Measurements from ENCODE around the gene PNPLA3. TPM values are rescaled to one million over a fixed set of nuclear protein-coding genes. Genes with fewer than 3 reads are reported as not detected.

Gene PNPLA3
- polyA plus RNA-seq, 1 of the 3 experiments (the other 2 are of a cell fraction): 3.2 TPM

- Histone ChIP-seq H3K4me2 (no peak overlapping the region), H4K20me1 (ENCODE audit: insufficient read depth) (peaks cover 4% of the 10 kb centered on the region; the same call in 1 of the 2 replicates), H3K9me3 (no peaks in the 10 kb centered on the region), H3K4me3 (ENCODE audit: low read depth in 2 of 2, low read length in 1 of 2) (no peak overlapping the region), H3K9me2 (no peaks in the 10 kb centered on the region), H3K27ac (ENCODE audit: low read depth in 2 of 2, low read length in 1 of 2) (no peak overlapping the region), H2AFZ (ENCODE audit: low read depth) (no peak overlapping the region), H3K36me3 (replicated peaks in 1 of 2; ENCODE audit: control insufficient read depth in 1 of 2, insufficient read depth in 2 of 2, low read length in 1 of 2) (peaks cover 46 to 83% of the 10 kb centered on the region in 2 experiments), H3K4me1 (ENCODE audit: control insufficient read depth in 1 of 2, insufficient read depth in 2 of 2, low read depth in 1 of 2, low read length in 1 of 2) (peaks cover 0 to 6% of the 10 kb centered on the region in 2 experiments; a peak in 1 of 4 replicates), H3F3A (replicated peaks; ENCODE audit: insufficient read depth) (peaks cover 8% of the 10 kb centered on the region), H3K27me3 (ENCODE audit: insufficient read depth) (no peaks in the 10 kb centered on the region), H3K9ac (no peak overlapping the region), H3K79me2 (ENCODE audit: insufficient read depth) (no peaks in the 10 kb centered on the region; the same call in 1 of the 2 replicates)
- POLR2A ChIA-PET: no interaction called here
- DNase-seq: no peak
- 92% methylated on average over 12 of the region's 13 CpGs for WGBS (ENCODE audit: low lambda C conversion rate)
- CTCF ChIA-PET: interaction anchor here (1.0 to 8.2 kb wide), 4 partner anchors 8 to 635 kb away, joined by 3 to 234 read pairs (median 62); no protein-coding TSS in a partner anchor
- no peak for TF ChIP-seq MXI1 (IDR thresholded peaks at IDR 0.05; ENCODE audit: low read depth, low read length)
- no peak for TF ChIP-seq ELF1 (IDR thresholded peaks at IDR 0.05)
- no peak for TF ChIP-seq EZH2phosphoT487 (IDR thresholded peaks at IDR 0.05; ENCODE audit: borderline replicate concordance, low read depth)
- no peak for TF ChIP-seq TAF1 (IDR thresholded peaks at IDR 0.05; ENCODE audit: borderline replicate concordance, low read depth, low read length)
- no peak for TF ChIP-seq JUND (IDR thresholded peaks at IDR 0.05)
Observed at GRCh38 chr22:43990044-43990443, 66.4 kb downstream of the PNPLA3 start.

- no peaks in the 10 kb centered on the region for H3K9me3 ChIP-seq
- H2AFZ ChIP-seq (ENCODE audit: low read depth): no peak overlapping the region
- no peak overlapping the region for H3K4me2 ChIP-seq
- no peak for DNase-seq
- CTCF ChIA-PET: interaction anchor here (2.5 to 8.2 kb wide), 5 partner anchors 12 to 634 kb away, joined by 19 to 234 read pairs (median 35); no protein-coding TSS in a partner anchor
- peaks cover 44 to 88% of the 10 kb centered on the region in 2 experiments for H3K36me3 ChIP-seq (replicated peaks in 1 of 2; ENCODE audit: control insufficient read depth in 1 of 2, insufficient read depth in 2 of 2, low read length in 1 of 2)
- peaks cover 0 to 6% of the 10 kb centered on the region in 2 experiments; a peak in 1 of 4 replicates for H3K4me1 ChIP-seq (ENCODE audit: control insufficient read depth in 1 of 2, insufficient read depth in 2 of 2, low read depth in 1 of 2, low read length in 1 of 2)
- H3K27me3 ChIP-seq (ENCODE audit: insufficient read depth): no peaks in the 10 kb centered on the region
- no peaks in the 10 kb centered on the region; the same call in 1 of the 2 replicates for H3K79me2 ChIP-seq (ENCODE audit: insufficient read depth)
- POLR2A ChIA-PET: interaction anchor here (0.7 kb wide), 1 partner anchor 636 kb away, joined by 4 read pairs; no protein-coding TSS in a partner anchor
- no peak overlapping the region for H3K27ac ChIP-seq (ENCODE audit: low read depth in 2 of 2, low read length in 1 of 2)
- H3K4me3 ChIP-seq (ENCODE audit: low read depth in 2 of 2, low read length in 1 of 2): no peak overlapping the region
- TF ChIP-seq USF1 (IDR thresholded peaks at IDR 0.05; ENCODE audit: borderline replicate concordance, low read depth) (no peak), EP300 (IDR thresholded peaks at IDR 0.05; ENCODE audit: borderline replicate concordance in 1 of 2, low read depth in 1 of 2, low read length in 1 of 2) (no peak), IRF3 (IDR thresholded peaks at IDR 0.05; ENCODE audit: low read depth, low read length) (no peak), TCF12 (IDR thresholded peaks at IDR 0.05) (no peak), GABPA (IDR thresholded peaks at IDR 0.05; ENCODE audit: low read depth) (no peak), EZH2phosphoT487 (IDR thresholded peaks at IDR 0.05; ENCODE audit: borderline replicate concordance, low read depth) (no peak), FOXM1 (IDR thresholded peaks at IDR 0.05; ENCODE audit: low read depth) (no peak), NFIC (IDR thresholded peaks at IDR 0.05; ENCODE audit: borderline replicate concordance) (no peak), ELF1 (IDR thresholded peaks at IDR 0.05) (no peak), MXI1 (IDR thresholded peaks at IDR 0.05; ENCODE audit: low read depth, low read length) (no peak), RXRA (IDR thresholded peaks at IDR 0.05; ENCODE audit: borderline replicate concordance, low read depth) (no peak), RCOR1 (IDR thresholded peaks at IDR 0.05; ENCODE audit: low read length) (no peak), CTCF (IDR thresholded peaks at IDR 0.05) (no peak), GATA2 (CRISPR knock-in tag; IDR thresholded peaks at IDR 0.05) (no peak)
- no peak overlapping the region for H3K9ac ChIP-seq
- H3K9me2 ChIP-seq: no peaks in the 10 kb centered on the region
- WGBS (ENCODE audit: low lambda C conversion rate): 97% methylated on average over 11 of the region's 11 CpGs
- H3F3A ChIP-seq (replicated peaks; ENCODE audit: insufficient read depth): peaks cover 7% of the 10 kb centered on the region
- peaks cover 4% of the 10 kb centered on the region; the same call in 1 of the 2 replicates for H4K20me1 ChIP-seq (ENCODE audit: insufficient read depth)
Observed at GRCh38 chr22:43991316-43992020, 67.9 kb downstream of the PNPLA3 start.

Measured in SK-N-SH (cell line).